Small intestine (tissue), 7 donors: ENCODE data around the gene SSBP4. TPM values are rescaled to one million over a fixed set of nuclear protein-coding genes. Genes with fewer than 3 reads are reported as not detected.
A peak's percentile ranks its signal among the peaks of the same experiment; 100 is the strongest.

ENCODE experiments used
- DNase-seq, 2 donors: peaks; one replicate each; pipeline versions ENCODE4 v3.0.0 to v3.0.0-alpha.2; 2013
- FAIRE-seq: peaks from 2 replicates; lab custom pipeline; 2012; peaks lifted over from hg19 to GRCh38; lab: Jason Lieb, UNC
- H3K27ac ChIP-seq, 3 donors: one replicate each; pipeline ENCODE4 v1.5.1; 2013; ENCODE audit warnings: low read length in 2 of 3, mild to moderate bottlenecking in 2 of 3, control low read depth in 1 of 3, inconsistent platforms in 1 of 3, low read depth in 1 of 3, moderate library complexity in 1 of 3
- H3K27me3 ChIP-seq, 3 donors: one replicate each; pipeline ENCODE4 v1.6.1; 2013; ENCODE audit warnings: low read length in 3 of 3, inconsistent platforms in 1 of 3; ENCODE audit not compliant: control insufficient read depth in 3 of 3, insufficient read depth in 3 of 3
- H3K36me3 ChIP-seq, 3 donors: one replicate each; pipeline ENCODE4 v1.6.1; 2013; ENCODE audit warnings: low read length in 3 of 3, inconsistent platforms in 1 of 3, low read depth in 1 of 3, mild to moderate bottlenecking in 1 of 3, moderate library complexity in 1 of 3; ENCODE audit not compliant: control insufficient read depth in 3 of 3, insufficient read depth in 2 of 3
- H3K4me1 ChIP-seq, 3 donors: one replicate each; pipeline ENCODE4 v1.6.1; 2013; ENCODE audit warnings: low read length in 2 of 3, inconsistent platforms in 1 of 3, low read depth in 1 of 3, mild to moderate bottlenecking in 1 of 3, moderate library complexity in 1 of 3; ENCODE audit not compliant: control insufficient read depth in 3 of 3, insufficient read depth in 2 of 3
- H3K4me3 ChIP-seq, 3 donors: one replicate each; pipeline ENCODE4 v1.5.1; 2013; ENCODE audit warnings: low read length in 3 of 3, control low read depth in 1 of 3, inconsistent platforms in 1 of 3, low read depth in 1 of 3, mild to moderate bottlenecking in 1 of 3, moderate library complexity in 1 of 3
- H3K9me3 ChIP-seq, 2 donors: one replicate each; pipeline ENCODE4 v1.6.1; 2013; ENCODE audit warnings: low read depth in 1 of 2, low read length in 1 of 2; ENCODE audit not compliant: control insufficient read depth in 2 of 2, insufficient read depth in 1 of 2
- WGBS, 3 donors: extraction: QIAGEN DNeasy Blood & Tissue Kit; methylation state at CpG; one replicate each; pipeline ENCODE4 v1.1.7; 2013; 5-methylcytosine and 5-hydroxymethylcytosine counted together
- polyA plus RNA-seq, 4 donors: library from polyadenylated mRNA; stranded (reverse) in 3 of 4; unstranded in 1 of 4; fragments of 200-250 nt in 3 of 4; fragments of 120-200 nt in 1 of 4; gene quantifications; one replicate each; pipeline versions ENCODE4 v1.2.1 to v1.2.3, GENCODE V29; 2013
- donor health status: healthy with polysubstance abuse.
- donor health status: control.
- donor health status: control.
- donor health status: Bipolar disorder and iron deficiency.
- donor health status: healthy.

SSBP4 gene
- polyA plus RNA-seq, 4 donors, result 15.9 to 117 (median 44.2) TPM

GRCh38 chr19:18440936-18441803 is 22.0 kb downstream of the SSBP4 start:
- Histone ChIP-seq H3K4me1 (peaks cover 0 to 61% (median 0%) of the 10 kb centered on the region in 3 donors), H3K36me3 (peaks cover 6 to 41% (median 7%) of the 10 kb centered on the region in 3 donors), H3K9me3 (no peaks in the 10 kb centered on the region), H3K27me3 (no peaks in the 10 kb centered on the region), H3K4me3 (no peak overlapping the region), H3K27ac (peak overlapping the region in 1 of 3 donors; percentile 29)
- 44 to 67% (median 61%) methylated on average over 21 to 23 of the region's 23 CpGs for WGBS, 3 donors
- DNase-seq, result peak in 1 of 2 donors; percentile 63
- no peak for FAIRE-seq

GRCh38 chr19:18441804-18442788 is 22.9 kb downstream of the SSBP4 start:
- 49 to 71% (median 67%) methylated on average over 5 of the region's 5 CpGs for WGBS, 3 donors
- peaks cover 6 to 44% (median 10%) of the 10 kb centered on the region in 3 donors for H3K36me3 ChIP-seq
- no peak for DNase-seq
- FAIRE-seq, result no peak
- no peak overlapping the region for H3K4me3 ChIP-seq
- no peaks in the 10 kb centered on the region for H3K9me3 ChIP-seq
- peaks cover 0 to 55% (median 0%) of the 10 kb centered on the region in 3 donors for H3K4me1 ChIP-seq
- H3K27ac ChIP-seq, result peak overlapping the region in 2 of 3 donors; percentile 9 to 27
- H3K27me3 ChIP-seq, result no peaks in the 10 kb centered on the region

- FAIRE-seq (no peak), DNase-seq (no peak)
- H3K27me3 ChIP-seq, result no peaks in the 10 kb centered on the region
- H3K36me3 ChIP-seq, result peaks cover 6 to 53% (median 10%) of the 10 kb centered on the region in 3 donors
- H3K27ac ChIP-seq, result no peak overlapping the region
- peaks cover 0 to 55% (median 0%) of the 10 kb centered on the region in 3 donors for H3K4me1 ChIP-seq
- WGBS, 3 donors, result 88 to 96% (median 95%) methylated on average over 12 of the region's 12 CpGs
- H3K9me3 ChIP-seq, result no peaks in the 10 kb centered on the region
- no peak overlapping the region for H3K4me3 ChIP-seq
Measured at GRCh38 chr19:18442941-18443340, 23.7 kb downstream of the SSBP4 start.

GRCh38 chr19:18443406-18443805 is 24.2 kb downstream of the SSBP4 start:
- peaks cover 6 to 57% (median 12%) of the 10 kb centered on the region in 3 donors for H3K36me3 ChIP-seq
- WGBS, 3 donors, result 94 to 97% (median 96%) methylated on average over 6 of the region's 6 CpGs
- no peak for FAIRE-seq

GRCh38 chr19:18443831-18444230 is 24.6 kb downstream of the SSBP4 start:
- peaks cover 0 to 47% (median 0%) of the 10 kb centered on the region in 3 donors for H3K4me1 ChIP-seq
- no peak overlapping the region for H3K4me3 ChIP-seq
- no peaks in the 10 kb centered on the region for H3K9me3 ChIP-seq
- no peaks in the 10 kb centered on the region for H3K27me3 ChIP-seq
- FAIRE-seq, result no peak
- no peak for DNase-seq
- 92 to 95% (median 94%) methylated on average over 11 of the region's 11 CpGs for WGBS, 3 donors
- peaks cover 6 to 62% (median 12%) of the 10 kb centered on the region in 3 donors for H3K36me3 ChIP-seq
- no peak overlapping the region for H3K27ac ChIP-seq

More at GRCh38 chr19:18443406-18443805, 24.2 kb downstream of the SSBP4 start:
- no peaks in the 10 kb centered on the region for H3K27me3 ChIP-seq
- H3K4me1 ChIP-seq, result peaks cover 0 to 51% (median 0%) of the 10 kb centered on the region in 3 donors
- H3K27ac ChIP-seq, result no peak overlapping the region
- H3K9me3 ChIP-seq, result no peaks in the 10 kb centered on the region
- DNase-seq, result no peak
- H3K4me3 ChIP-seq, result no peak overlapping the region

- Histone ChIP-seq H3K9me3 (no peaks in the 10 kb centered on the region), H3K4me3 (no peak overlapping the region), H3K27ac (no peak overlapping the region), H3K4me1 (peaks cover 0 to 43% (median 0%) of the 10 kb centered on the region in 3 donors), H3K27me3 (no peaks in the 10 kb centered on the region), H3K36me3 (peaks cover 6 to 69% (median 14%) of the 10 kb centered on the region in 3 donors)
- DNase-seq, result no peak
- FAIRE-seq, result no peak
- WGBS, 3 donors, result 91 to 95% (median 95%) methylated on average over 19 of the region's 19 CpGs
Measured at GRCh38 chr19:18444513-18444912, 25.3 kb downstream of the SSBP4 start.

DNA sequence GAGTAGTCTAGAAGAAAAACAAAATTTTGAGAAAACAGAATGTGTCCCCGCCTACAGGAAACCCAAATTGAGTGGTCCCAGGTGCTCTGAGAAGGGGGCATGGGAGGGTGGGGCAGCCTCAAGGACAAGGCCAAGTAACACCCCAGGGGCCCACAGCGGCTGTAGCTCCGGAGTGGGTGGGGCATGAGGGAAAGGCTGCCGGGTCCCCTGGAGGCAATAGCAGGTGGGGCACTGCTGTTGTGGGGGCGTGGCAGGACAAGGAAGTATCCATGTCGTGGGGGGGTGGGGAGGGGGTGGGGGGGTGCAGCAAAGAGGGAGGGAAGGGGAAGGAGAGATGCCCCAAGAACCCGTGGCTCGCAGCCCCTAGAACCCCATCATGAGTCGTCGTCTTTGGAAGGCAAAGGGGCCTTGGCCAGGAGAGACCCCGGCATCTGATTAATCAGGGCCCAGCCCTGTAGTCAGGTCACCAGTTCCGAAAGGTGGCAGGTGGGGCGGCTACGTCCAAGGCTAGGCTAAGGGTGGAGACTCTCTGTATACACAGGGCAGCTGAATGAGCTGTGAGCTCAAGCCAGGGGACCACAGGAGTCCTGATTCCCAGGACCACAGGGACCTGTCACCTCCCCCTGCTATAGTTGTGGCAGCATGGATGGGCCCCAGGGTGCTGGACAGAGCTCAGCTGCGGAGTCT is 26.2 kb downstream of the SSBP4 start:
- WGBS, 3 donors, result 61 to 65% (median 64%) methylated on average over 13 to 15 of the region's 15 CpGs
- FAIRE-seq, result no peak
- peak in 1 of 2 donors; percentile 67 for DNase-seq

More for the DNA sequence above, 26.2 kb downstream of the SSBP4 start:
- no peaks in the 10 kb centered on the region for H3K27me3 ChIP-seq
- H3K9me3 ChIP-seq, result no peaks in the 10 kb centered on the region
- H3K4me1 ChIP-seq, result peaks cover 0 to 35% (median 0%) of the 10 kb centered on the region in 3 donors
- peaks cover 9 to 77% (median 19%) of the 10 kb centered on the region in 3 donors for H3K36me3 ChIP-seq
- H3K27ac ChIP-seq, result peak overlapping the region in 1 of 3 donors; percentile 43
- H3K4me3 ChIP-seq, result no peak overlapping the region
